ENCODE results near the gene PRKCA.

- TF ChIP-seq, protein P1, sequence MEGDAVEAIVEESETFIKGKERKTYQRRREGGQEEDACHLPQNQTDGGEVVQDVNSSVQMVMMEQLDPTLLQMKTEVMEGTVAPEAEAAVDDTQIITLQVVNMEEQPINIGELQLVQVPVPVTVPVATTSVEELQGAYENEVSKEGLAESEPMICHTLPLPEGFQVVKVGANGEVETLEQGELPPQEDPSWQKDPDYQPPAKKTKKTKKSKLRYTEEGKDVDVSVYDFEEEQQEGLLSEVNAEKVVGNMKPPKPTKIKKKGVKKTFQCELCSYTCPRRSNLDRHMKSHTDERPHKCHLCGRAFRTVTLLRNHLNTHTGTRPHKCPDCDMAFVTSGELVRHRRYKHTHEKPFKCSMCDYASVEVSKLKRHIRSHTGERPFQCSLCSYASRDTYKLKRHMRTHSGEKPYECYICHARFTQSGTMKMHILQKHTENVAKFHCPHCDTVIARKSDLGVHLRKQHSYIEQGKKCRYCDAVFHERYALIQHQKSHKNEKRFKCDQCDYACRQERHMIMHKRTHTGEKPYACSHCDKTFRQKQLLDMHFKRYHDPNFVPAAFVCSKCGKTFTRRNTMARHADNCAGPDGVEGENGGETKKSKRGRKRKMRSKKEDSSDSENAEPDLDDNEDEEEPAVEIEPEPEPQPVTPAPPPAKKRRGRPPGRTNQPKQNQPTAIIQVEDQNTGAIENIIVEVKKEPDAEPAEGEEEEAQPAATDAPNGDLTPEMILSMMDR (IDR thresholded peaks at IDR 0.05) = no peak
- no peak for TF ChIP-seq ZFX (IDR thresholded peaks at IDR 0.05; ENCODE audit: borderline replicate concordance)
These were observed 10.5 kb downstream of the PRKCA start for GRCh38 chr17:66312912-66313311.
